HG02588 (cell line): Measurements from ENCODE around the gene LHFPL2.

Experiments
- ATAC-seq: cut with Tn5 transposase; IDR thresholded peaks from one replicate; pipeline ENCODE4 v1.9.1; 2021; ENCODE audit warnings: mild to moderate bottlenecking, moderate library complexity; ENCODE audit not compliant: unreplicated experiment

Gene LHFPL2

DNA sequence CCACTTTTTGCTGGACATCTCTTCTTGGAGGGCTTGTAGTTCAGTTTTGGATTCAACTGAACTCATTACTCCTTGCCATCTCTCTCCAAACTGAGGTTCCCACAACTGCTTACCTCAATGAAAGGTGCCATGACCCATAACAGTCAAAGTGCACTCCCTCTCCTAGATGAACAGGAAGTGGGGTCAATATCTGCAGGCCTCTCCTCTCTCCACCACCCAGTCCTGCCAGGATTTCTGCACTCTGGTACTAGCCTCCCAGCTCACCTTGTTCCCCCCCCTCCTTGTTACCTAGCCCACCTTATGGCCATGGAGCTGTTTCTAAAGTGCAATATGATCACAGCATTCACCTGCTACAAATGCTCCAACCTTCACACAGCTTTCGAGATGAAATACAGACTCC is 5.9 kb downstream of the LHFPL2 start:
- no peak for ATAC-seq

DNA sequence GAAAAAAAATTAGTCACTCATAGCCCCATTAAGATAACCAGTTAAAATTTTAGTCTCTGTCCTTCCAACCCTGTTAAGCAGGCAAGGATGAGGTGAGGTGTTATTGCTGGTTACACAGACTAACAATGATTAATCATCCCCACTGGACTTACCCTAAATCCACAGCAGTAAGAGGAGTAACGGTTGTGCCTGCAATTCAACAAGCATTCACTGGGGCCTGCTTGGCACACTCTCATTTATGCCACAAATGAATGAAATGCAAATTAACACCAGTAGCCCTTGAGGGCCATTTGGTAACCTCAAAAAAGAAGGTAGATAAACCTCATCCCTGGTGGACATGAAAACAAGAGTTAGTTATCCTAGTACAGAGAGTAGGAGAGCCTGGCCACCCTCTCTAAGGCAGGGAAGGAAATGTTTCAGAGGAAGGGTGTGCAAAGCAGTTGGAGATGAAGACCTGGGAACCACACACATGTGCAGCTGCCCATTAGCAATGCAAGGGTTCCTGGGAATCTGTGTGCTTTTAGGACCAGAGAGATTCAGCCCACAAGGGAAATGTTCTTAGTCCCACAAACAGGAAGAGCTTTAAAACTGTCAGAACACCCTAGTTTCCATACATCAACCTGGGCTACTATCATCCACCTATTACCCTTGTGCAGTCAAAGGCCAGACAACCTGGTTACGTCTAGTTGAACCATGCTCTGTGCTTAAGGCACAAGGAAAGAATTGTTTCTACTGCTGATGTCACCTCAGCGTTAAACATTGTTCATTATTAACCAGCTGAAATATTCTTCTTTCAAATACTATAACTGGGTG is 7.7 kb downstream of the LHFPL2 start:
- ATAC-seq = peak; percentile 61

DNA sequence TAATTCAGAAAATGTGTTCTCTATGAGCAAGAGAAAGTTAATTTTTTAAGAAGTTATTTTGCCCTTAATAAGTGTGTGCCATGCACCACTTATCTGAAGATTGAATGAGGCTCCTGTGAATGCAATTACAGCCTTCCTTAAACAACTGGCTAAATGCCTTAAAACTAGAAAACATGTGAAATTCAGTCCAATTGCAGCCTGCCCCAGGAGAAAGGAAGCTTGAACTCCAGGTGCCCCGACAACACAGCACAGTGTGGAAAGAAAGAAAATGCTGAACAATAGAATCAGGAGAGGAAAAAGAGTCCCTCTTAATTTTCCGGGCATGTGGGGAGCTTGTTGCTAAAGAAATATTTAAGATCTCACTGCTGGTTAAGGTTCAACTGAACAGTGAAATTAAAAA is 8.8 kb downstream of the LHFPL2 start:
- no peak for ATAC-seq

DNA sequence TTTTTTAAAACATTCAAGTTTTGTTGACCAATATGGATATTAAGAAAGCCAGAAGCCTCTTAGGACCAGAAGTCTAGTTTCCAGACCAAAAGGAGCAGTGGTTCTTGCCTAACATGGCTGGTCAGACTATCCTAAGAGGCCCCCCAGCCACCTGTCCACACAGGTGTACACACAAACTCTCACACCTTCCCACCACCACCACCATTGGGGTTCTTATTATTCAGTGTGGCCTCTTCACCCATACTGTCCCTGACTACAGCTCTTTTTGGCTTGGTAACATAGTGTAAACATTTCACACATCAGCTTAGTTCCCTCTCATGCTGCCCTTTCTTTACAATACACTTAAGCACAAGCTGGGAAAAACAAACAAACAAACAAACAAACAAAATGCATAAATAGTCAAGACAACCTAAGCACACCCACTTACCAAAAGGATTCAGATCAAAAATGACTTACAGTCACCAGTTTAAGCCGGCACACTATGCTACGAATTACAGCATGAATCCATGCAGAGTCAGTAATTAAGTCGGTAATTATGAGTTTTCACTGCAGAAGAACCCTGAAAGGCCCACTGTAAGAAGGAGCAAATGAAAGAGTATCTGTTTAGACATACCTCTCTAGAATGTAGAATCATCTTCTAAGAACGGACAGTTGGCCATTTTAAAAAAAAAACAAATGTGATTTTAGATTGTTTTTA is 9.5 kb downstream of the LHFPL2 start:
- ATAC-seq = no peak

DNA sequence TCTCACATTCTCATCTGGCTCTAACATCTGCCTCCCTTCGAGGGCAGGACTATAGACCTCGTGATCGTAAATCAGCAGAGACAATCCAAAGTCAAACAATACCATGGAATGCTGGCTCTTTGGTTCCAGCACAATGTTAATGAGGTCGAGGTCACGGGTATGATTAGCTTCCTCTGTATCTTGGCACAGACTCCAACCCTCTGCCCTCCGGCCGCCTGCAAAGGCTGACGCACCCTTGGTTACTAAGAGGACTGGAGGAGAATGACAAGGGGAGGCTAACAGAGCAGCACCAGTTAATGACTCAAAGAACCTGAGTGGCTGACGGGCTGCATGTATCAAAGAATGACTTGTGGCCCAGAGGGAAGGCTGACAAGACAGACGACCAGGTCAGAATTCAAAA is 10.1 kb downstream of the LHFPL2 start:
- no peak for ATAC-seq

DNA sequence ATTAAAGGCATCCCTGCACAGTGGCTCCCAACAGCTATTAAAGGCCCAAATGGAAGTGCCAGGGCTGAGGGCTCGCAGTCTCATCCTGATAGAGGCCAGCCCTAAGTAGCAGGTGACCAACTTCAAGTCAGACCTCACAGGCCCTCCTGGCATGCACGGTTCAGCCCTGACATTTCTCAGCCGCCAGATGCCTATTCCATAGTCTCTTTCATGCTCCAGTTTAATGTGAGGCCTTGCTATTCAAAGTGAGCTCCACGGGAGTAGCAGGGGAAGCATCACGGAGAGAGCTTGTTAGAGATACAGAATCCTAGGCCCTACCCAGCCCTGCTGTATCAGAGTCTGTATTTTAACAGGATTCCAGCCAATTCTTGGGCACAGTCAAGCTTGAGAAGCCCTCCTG is 11.1 kb downstream of the LHFPL2 start:
- no peak for ATAC-seq

DNA sequence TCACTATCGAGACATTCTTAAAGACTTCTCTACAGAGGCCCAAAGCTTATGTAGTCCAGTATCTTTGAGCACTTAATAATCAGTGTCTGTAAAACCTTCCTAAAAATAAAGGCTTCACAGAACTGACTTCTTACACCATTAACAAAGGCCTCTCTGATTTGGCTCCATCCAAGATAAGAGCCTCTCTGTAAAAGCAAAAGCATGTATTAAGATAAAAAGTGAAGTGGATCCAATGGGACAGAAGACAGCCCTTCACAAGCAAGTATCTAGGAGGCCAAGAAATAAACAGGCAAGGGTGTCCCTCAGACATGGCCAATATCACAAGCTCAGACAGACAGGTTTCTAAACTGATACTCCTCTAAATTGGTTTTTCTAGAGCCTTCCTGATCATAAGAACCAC is 11.9 kb downstream of the LHFPL2 start:
- no peak for ATAC-seq

DNA sequence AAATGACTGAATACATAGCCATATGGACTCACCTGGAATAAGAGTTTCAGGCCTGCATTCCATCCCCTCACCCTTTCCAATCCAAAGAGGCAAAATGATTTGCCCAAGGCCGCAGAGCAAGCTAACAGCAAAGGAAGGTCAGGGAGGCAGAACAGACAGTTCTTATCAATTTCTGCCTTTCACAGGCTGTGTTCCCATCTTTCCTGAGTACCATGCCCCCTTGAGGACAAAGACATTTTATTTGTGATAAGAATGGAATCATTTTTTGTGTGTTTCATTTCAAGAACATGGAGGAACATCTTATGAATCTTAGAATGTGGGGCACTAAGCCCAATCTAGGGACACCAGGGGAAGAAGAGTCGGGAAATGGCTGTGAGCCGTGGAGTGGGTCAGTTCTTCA is 13.9 kb downstream of the LHFPL2 start:
- ATAC-seq = no peak

DNA sequence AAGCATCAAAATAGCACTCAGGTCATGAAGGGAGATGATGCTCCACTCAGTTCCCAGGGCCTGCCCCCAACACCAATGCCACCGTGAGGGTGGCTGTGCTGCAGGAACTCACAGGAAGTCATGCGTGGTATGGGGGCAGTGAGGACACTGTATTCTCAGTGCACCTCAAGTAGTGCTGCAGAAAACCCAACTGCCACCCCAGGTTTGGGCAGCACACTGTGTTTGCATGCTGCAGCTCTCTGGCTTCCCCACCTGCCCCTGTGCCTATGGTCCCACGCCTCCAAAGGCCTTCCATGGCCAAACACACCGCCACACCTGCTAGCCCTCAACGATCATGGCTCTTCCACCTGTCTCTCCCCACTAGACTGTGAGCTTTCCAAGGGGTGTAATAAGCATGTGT is 14.3 kb downstream of the LHFPL2 start:
- ATAC-seq = no peak

DNA sequence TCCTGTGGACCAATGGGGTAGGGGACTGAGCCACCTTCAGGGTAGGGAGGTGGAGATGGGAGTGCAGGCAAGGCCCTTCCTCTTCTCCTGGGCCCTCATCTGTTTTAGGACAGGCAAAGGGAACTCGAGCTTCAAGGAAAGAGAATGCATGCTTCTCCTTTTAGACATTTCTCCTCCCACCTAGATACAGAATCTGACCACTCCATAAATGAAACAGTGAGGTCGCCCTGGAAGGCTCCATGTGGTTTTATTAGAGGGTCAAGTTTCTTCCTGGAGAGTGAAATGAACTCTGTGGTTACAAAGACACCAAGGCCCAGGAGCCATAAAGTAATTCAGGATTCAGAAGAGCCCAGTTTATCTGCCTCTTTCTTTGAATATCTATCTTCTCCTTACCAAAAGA is 14.9 kb downstream of the LHFPL2 start:
- no peak for ATAC-seq

DNA sequence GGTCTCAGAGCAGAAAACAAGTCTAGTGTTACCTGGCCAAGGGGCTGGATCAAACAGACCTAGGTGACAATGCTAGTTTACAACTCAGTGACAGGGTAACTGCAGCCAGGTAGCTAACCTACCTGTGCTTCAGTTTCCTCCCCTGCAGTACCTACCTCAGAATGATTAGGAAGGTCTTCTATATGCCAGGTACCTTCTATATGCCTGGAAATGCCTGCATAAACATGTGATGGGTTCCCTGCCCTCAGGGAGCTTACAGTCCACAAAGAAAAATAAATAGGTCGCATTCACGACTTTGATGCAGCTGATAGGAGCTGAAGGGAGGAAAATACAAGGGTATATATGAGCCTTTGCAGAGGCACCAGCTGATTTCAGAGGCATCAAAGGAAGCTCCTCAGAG is 16.1 kb downstream of the LHFPL2 start:
- no peak for ATAC-seq

DNA sequence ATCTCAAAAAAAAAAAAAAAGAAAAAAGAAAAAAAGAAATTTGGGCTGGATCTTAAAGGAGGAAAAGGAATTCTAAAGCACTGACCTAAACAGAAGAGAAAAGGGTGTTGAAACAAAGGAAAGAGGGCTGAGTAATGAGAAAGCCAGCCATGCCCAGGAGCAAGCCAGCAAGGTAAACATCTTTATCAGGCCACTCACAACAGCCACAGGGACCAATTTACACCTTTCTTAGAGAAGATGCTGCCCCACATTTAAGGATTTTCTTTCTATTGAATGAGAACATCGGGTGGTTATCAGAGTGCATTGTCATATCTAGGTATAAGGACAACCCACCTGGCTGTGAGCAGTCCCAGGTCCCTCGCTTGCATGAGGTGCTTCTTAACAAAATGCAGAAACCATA is 16.6 kb downstream of the LHFPL2 start:
- no peak for ATAC-seq

DNA sequence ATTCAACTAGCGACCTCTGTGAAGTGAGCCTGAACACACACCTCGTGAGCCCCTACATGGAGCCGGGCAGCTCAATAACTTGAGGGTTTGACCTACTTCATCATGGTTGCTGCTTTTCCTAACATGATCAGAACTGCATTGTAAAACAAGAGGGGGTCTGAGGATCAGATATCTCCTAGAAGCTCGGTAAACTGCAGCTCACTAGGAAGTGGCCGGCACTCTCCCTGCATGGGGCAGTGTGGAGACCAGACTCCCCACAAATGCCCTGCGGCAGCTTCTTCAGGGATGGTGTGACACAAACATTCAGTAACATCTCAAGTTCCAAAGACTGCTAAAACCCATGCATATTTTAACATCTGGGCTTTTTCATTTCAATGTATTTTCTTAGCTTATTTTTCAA is 18.5 kb downstream of the LHFPL2 start:
- no peak for ATAC-seq

DNA sequence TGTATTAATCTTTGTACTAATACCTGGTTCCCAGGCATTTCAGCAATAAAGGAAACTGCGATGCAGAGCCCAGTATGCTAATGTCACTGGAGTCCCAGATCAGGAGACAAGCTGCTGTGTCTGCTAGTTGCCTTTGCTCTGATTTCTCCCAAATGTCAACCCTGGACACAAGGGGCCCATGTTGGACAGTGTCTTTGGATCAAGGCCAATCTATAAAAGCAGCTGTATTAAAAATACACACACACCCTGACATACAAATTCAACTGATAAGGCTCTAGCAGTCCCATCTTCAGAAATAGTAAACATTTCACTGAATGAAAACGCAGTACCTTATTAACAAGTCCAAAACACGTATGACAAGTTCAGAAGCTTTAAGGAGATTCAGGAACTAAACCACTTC is 18.9 kb downstream of the LHFPL2 start:
- no peak for ATAC-seq

DNA sequence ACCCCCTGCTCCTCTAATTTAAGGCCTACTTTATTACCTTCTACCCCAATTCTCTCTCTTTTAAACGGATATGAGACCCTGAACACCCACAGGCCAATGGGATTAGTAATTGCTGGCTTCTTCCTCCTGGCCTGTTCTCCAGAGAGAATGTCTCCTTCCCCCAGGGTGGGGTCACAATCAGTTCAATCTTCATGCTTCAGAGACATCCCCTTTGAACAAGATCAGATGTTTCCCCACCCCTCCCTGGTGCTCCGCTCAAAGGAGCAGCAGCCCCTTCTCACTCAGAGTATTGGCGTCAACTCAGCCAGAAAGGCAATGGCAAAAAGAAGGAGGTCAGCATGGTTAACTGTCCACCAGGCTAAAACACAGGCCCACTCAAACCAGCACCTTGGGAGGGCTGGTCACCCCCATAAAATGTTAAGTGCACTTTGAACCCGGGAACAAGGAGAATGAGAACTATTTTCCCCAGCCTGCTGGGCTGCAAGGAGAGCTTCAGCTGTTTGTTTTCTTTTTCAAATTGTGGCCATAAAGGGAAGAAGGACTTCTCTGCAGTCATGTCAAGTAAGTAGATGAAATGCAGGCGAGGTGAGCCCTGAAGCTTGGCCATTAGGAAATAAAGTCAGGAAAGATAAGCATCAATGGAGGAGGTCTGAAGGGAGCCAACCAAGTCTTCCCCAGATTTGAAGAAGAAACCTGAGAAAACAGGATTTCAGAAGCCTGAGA is 20.1 kb downstream of the LHFPL2 start:
- ATAC-seq = no peak

DNA sequence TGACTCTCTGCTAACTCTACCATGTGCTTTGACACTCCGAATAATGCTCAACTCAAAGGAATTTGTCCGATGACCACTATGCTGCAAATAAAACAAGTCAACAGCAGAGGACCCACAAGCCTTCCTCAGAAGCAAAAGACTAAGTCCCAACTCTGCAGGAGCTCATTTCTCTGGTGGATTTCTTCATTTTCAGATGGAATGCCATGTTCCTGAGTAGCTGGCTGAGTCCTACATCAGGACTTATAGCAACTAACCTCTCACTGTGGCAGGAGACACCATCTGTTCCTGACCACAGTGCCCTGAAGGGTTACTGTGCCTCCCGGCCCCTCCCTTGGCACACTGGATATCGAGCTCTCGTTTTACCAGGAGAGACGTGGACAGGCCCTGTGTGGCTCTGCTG is 20.8 kb downstream of the LHFPL2 start:
- ATAC-seq = no peak

DNA sequence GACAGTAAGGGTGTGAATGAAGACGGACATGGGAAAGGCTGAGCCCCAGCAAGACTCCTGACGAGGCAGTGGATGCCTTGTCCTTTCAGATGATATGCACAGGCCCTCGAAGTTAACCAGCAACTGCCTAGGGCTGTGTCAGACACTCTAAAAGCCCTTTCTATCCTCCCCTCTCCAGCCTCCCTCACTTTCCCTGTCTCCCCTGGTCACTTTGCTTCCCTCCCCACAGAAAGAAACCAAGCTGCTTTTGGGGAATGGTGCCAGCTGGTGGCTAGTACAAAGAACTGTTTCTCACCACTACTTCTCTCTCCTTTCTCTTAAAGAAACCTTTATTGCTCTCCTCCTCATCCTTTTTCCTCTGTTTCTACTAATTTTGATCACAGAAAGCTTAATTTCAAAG is 21.4 kb downstream of the LHFPL2 start:
- ATAC-seq = no peak

DNA sequence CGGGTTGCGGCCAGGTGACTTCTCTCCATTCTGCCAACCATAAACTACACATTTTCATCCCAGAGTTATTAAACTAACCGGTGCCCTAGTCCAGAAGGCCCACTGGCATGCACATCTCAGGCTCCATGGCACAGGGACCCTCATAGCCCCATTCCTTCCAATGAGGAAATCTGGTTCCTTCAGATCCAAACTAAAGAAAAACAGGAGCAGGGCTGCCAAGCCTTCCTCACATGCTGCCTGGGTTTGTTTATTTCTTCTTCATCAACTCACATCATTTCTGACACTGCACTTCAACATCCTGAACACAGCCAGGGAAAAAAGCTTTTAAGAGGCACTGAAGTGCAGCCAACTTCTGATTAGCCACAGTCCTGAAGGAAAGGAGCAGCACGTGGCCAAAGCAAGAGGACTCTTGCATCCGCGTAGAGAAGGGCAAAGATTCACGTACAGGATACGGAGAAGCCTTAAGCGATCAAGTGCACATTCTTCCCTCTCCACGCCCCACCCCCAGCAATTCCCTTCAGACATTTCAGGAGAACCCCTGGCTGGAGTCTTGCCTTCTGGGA is 22.5 kb downstream of the LHFPL2 start:
- no peak for ATAC-seq

DNA sequence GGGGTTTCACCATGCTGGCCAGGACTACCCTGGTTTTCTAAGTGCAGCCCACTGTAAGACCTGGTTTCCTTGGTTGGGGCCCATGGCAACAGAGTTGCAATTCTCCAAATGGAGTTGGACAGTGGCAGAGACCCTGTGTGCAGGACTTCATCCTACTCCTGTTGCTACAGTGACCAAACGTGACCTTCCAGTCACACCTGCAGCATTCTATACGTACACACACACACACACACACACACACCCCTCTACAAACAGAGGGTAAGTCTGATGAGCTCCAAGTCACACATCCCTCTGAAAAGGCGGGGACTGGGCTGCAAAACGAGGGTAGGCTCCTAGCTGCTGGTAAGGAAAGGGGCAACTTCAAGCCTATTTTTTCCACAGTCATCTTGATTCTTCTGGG is 23.6 kb downstream of the LHFPL2 start:
- no peak for ATAC-seq

DNA sequence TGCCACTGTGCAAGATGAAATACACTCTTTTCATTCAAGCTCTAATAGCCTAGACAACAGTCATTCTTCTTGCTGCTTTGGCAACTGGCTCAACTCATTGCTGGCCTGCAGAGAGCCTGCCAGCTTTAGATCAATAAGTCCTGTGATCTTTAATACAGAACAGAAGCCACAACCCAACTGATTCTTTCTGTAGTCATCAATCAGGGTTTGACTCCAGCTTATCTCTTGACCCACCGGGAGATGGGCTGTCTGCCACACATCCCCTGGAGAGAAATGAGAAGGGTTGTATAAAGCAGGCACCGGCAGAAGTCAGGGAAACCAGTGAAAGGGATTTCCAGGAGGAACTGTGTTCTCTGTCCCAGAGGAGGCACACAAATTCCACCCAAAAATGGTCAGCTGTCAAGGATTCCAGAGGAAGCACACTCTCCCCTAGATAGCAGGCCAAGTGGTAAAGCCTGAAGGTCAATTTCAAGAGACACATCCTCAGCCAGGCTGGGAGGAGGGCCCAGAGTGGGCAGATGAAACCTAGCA is 24.5 kb downstream of the LHFPL2 start:
- ATAC-seq = no peak

DNA sequence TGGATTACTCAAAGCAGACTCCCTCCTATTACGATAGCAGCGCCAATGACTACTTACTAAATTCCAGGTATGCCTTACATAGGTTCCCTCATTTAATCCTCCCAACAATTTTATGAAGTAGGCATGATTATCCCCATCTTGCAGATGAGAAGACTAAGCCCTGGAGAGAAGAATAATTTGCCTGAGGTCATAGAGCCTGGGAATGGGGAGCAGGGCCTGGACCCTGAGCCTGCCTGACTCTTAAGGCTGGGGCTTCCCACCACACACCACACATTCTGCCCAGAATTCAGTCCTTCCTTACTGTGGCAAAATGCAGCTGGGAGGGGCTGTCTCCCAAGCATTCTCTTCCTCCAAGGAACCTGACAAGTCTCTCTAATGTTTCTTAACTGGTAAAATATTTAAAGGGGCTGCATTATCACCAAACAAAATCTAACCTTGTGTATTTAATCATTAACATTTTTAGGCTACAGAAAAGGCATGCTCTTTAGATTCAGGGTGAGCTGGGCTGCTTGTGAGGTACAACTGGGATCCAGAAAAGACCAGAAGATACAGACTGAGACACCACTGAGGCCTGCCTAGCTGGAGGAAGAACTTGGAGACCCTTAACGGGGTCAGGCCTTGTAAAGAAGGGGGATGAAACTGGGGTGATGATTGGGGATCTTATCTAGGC is 26.1 kb downstream of the LHFPL2 start:
- ATAC-seq = no peak
